Prostate gland (tissue), 2 donors: ENCODE data around the gene INMT.

Experiments used
- CTCF ChIP-seq, 4 experiments: fragments of 200-600 bp in 2 of 4; fragments of 450-650 bp in 2 of 4; sonication (generic) in 2 of 4; IDR thresholded peaks; 1 replicate in 3 of 4; 2 replicates in 1 of 4; pipeline ENCODE4 v1.5.1; 2016 to 2019; ENCODE audit warnings: antibody characterized with exemption in 4 of 4, mild to moderate bottlenecking in 2 of 4, moderate library complexity in 2 of 4
- POLR2AphosphoS5 ChIP-seq: sonication (generic); formaldehyde crosslinking; IDR thresholded peaks from one replicate; pipeline ENCODE4 v1.6.1; 2017; ENCODE audit warnings: antibody characterized with exemption

GRCh38 chr7:30785786-30786185, 33.9 kb downstream of the INMT start:
- TF ChIP-seq CTCF (IDR thresholded peaks at IDR 0.05): no peak
- no peak for TF ChIP-seq POLR2AphosphoS5
